GM18505 (cell line): Measurements from ENCODE around the gene WDR62.
"Not testable (repeated sequence)": the region's sequence is repeated elsewhere in the genome, so short reads cannot be mapped to it uniquely, and the experiment has no call there.

ENCODE experiments used
- ATAC-seq: cut with Tn5 transposase; IDR thresholded peaks from one replicate; pipeline ENCODE4 v1.9.1; 2021; ENCODE audit not compliant: unreplicated experiment
- POLR2A ChIP-seq: IDR thresholded peaks from 4 replicates; pipeline ENCODE4 v1.6.1; 2011; ENCODE audit warnings: borderline replicate concordance; ENCODE audit not compliant: insufficient read depth, insufficient read length; ENCODE audit errors: extremely low read depth

The WDR62 gene

GRCh38 chr19:36051236-36051635 is 3.5 kb upstream of the WDR62 start:
- no peak for ATAC-seq
- TF ChIP-seq POLR2A, result no peak

GRCh38 chr19:36051637-36052036 is 3.1 kb upstream of the WDR62 start:
- TF ChIP-seq POLR2A, result no peak
- ATAC-seq, result no peak

DNA sequence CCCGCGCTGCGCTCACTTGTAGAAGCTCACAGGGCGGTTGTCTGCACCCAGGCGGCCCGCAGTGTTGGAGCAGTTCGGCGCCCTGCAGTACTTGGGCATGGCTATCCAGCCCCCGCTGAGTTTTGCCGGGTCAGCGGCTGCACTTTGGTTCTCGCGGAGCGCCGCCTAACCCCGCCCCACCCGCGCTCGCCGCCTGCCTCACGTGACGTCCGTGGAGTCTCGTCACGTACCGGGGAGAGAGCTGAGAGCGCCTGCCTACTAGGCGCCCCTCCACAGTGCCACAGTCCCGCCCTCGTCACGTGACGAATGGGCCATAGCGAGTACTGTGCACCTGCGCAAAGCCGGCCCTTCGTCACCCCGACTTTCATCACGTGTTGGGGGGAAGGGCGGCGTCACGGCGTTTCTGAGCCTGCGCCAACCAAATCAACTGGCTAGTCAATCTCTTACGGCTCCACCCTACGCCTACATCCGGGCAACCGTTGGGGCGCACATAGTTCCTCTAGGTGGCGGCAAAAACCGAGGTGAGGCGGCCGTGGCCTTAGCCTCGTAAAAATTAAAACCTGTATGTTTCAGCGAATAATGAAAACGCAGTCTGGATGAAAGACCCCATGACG is 471 bp upstream of the WDR62 start, which contains the start of gene THAP8:
Gene THAP8 (minus strand): TSS at position 167 of the 614 bp plus-strand sequence. CDS start 68 bp downstream, at position 99.
- peak; percentile 83 for ATAC-seq

GRCh38 chr19:36058481-36059179 is 3.9 kb downstream of the WDR62 start:
- ATAC-seq, result no peak
- no peak for TF ChIP-seq POLR2A

More for the DNA sequence above, 471 bp upstream of the WDR62 start, which contains the start of gene THAP8:
- TF ChIP-seq POLR2A, result peak; percentile 76

DNA sequence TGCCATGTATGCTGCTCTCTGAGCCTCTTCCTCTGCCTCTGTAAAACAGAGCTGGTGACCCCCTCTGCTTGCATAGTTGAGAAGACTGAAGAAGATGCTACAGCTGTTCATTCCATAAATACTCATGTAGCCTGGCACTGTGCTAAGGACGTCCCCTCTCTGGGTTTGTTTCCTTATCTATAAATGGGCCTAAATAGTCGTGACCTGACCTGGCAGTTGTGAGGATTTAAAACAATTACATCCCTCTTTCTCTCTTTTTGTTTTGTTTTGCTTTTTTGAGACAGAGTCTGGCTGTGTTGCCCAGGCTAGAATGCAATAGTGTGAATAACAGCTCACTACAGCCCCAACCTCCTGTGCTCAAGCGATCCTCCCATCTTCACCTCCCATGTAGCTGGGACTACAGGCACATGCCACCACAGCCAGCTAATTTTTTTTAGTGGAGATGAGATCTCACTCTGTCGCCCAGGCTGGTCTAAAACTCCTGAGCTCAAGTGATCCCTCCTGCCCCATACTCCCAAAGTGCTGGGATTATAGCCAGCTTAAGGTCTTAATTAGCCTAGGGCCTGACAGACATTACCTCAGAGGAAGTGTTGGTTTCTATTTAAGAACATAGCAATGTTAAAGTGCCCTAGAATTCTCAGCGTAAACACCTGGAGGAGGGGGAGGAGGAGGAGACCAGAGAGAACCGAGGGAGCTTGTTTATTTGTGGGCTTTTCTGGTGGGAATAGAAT is 4.6 kb downstream of the WDR62 start:
- TF ChIP-seq POLR2A, result no peak
- no peak for ATAC-seq

DNA sequence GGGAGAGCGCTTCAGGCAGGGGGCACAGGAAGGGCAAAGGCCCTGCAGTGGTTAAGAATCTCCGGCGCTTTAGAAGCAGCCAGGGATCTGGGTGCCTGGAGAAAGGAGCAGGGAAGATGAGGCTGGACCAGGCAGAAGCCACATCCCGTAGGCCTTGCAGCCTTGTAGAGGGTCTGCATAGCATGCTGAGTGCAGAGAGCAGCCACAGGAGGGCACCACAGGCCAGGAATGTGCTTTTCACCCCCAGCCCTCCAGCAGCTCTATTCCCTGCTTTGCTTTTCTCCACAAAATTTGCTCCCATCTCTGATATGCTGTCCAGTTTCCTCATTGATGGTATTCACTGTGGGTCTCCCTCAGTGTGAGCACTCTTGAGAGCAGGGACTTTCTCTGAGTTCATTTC is 5.7 kb downstream of the WDR62 start:
- TF ChIP-seq POLR2A, result no peak
- ATAC-seq, result no peak

- no peak for TF ChIP-seq POLR2A
- no peak for ATAC-seq
Measured at GRCh38 chr19:36061367-36061766, 6.7 kb downstream of the WDR62 start.

DNA sequence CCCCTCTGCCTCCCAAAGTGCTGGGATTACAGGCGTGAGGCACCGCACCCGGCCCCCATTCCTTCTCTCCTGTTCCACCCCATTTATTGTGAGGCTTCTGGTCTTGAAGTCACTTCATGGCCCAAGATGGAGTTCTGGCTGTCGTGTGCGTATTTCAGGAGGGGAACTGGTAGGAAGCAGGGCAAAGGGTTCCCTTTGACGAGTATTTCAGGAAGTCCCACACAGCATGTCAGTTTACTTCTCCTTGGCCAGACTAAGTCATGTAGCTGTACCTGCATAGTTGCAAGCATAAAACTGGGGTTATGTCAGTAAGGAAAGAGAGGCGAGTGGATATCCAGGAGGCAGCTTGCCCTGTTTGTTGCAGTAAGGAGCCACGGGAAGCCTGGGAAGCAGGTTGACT is 10.1 kb downstream of the WDR62 start:
- no peak for TF ChIP-seq POLR2A
- ATAC-seq, result no peak

DNA sequence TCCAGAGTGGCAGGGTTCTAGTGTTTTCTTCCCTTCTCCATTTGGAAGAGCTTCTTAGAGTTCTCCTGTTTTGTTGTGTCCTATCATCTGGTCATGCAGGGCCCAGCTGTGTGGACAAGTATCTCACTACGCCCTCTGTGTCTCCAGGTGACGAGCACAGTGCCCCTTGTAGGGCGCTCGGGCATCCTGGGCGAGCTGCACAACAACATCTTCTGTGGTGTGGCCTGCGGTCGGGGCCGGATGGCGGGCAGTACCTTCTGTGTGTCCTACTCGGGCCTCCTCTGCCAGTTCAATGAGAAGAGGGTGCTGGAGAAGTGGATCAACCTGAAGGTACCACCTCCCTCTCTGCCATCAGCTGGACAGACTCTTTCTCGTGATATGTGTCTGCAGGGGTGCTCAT is 13.0 kb downstream of the WDR62 start:
- no peak for TF ChIP-seq POLR2A
- ATAC-seq, result no peak

DNA sequence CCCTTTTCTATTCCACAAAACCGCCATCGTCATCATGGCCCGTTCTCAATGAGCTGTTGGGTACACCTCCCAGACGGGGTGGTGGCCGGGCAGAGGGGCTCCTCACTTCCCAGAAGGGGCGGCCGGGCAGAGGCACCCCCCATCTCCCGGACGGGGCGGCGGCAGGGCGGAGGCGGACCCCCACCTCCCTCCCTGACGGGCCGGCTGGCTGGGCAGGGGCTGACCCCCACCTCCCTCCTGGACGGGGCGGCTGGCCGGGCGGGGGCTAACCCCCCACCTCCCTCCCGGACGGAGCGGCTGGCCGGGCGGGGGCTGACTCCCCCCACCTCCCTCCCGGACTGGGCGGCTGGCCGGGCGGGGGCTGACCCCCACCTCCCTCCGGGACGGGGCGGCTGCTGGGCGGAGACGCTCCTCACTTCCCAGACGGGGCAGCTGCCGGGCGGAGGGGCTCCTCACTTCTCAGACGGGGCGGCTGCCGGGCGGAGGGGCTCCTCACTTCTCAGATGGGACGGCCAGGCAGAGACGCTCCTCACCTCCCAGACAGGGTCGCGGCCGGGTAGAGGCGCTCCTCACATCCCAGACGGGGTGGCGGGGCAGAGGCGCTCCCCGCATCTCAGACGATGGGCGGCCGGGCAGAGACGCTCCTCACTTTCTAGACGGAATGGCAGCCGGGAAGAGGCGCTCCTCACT is 14.3 kb downstream of the WDR62 start:
- ATAC-seq, result not testable (repeated sequence)

- TF ChIP-seq POLR2A, result no peak
- no peak for ATAC-seq
Measured at GRCh38 chr19:36072081-36072480, 17.4 kb downstream of the WDR62 start.

DNA sequence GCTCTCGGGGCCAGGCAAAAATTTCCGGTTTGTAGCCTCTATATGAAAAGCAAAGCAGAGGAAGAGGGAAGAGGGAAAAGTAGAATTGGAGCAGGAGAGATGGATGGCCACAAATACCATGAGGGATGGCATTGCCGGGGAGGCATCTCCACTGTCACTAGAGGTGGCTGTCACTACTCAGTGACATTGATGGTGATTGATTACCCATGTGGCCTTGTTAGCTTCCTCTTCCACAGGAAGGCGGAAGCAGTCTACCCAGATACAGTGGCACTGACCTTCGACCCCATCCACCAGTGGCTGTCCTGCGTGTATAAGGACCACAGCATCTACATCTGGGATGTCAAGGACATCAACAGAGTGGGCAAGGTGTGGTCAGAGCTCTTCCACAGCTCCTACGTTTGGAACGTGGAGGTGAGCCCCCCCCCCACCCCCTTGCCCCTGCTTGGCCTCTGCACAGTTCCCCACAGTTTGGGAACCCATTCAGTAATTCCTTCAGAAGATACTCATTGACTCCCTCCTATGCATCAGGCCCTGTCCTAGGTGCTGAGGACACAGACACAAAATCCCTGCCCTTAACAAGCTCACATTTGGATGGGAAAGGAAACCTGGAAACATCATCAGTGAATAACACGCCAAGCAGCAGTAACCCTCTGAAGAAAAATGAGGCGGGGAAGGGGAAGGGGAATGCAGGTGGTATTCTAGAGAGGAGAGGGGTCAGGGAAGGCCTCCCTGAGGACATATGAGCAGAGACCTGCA is 18.6 kb downstream of the WDR62 start:
- ATAC-seq, result no peak
- TF ChIP-seq POLR2A, result no peak

DNA sequence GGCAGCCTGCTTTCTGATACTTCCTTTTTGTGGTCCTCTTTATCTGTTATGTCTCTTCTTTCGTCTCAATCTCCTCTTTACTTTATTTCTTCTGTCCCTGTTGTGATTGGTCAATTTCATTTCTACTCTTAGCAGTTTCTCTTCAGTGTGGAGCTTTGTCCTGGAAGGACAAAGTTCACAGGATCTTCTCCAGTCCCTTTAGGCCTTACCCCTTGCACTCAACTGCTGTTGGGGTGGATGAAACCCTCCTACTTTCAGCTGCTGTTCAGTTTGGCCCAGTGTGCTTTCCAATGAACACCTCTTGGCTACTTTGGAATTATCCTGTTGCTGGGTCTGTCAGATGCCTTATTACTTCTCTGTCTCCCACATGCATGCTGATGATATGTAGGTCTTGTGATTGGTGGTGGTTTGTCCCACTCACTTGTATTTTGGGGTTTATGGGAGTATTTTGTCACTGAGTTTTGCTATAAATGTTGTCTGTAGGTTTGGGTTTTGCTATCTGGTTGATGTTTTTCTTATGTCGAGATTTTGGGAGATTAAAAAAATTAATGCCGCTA is 24.8 kb downstream of the WDR62 start:
- no peak for ATAC-seq
- TF ChIP-seq POLR2A, result no peak

GRCh38 chr19:36081385-36081784 is 26.7 kb downstream of the WDR62 start:
- TF ChIP-seq POLR2A, result no peak
- no peak for ATAC-seq
